Skeletal muscle satellite cell (primary cell): ENCODE results near the gene MCAT.

Source experiments
- H3K27me3 ChIP-seq: 2 replicates; pipeline ENCODE4 v1.7.0; 2013; ENCODE audit warnings: low read length; ENCODE audit not compliant: control insufficient read depth, insufficient read depth
- H3K36me3 ChIP-seq: 2 replicates; pipeline ENCODE4 v1.7.0; 2013; ENCODE audit warnings: mild to moderate bottlenecking, control low read depth, low read length; ENCODE audit not compliant: insufficient read depth
- H3K4me1 ChIP-seq: 2 replicates; pipeline ENCODE4 v1.7.0; 2013; ENCODE audit warnings: low read length; ENCODE audit not compliant: control insufficient read depth, insufficient read depth
- H3K4me2 ChIP-seq: 2 replicates; pipeline ENCODE4 v1.7.0; 2013; ENCODE audit warnings: mild to moderate bottlenecking, low read length
- H3K4me3 ChIP-seq: 2 replicates; pipeline ENCODE4 v1.7.0; 2013; ENCODE audit warnings: low read length
- H3K9ac ChIP-seq: 2 replicates; pipeline ENCODE4 v1.7.0; 2013; ENCODE audit warnings: mild to moderate bottlenecking, low read depth, low read length, moderate library complexity
- H3K9me3 ChIP-seq: replicated peaks from 2 replicates; pipeline ENCODE4 v1.7.0; 2013; ENCODE audit warnings: mild to moderate bottlenecking, control low read depth, low read length

MCAT gene

DNA sequence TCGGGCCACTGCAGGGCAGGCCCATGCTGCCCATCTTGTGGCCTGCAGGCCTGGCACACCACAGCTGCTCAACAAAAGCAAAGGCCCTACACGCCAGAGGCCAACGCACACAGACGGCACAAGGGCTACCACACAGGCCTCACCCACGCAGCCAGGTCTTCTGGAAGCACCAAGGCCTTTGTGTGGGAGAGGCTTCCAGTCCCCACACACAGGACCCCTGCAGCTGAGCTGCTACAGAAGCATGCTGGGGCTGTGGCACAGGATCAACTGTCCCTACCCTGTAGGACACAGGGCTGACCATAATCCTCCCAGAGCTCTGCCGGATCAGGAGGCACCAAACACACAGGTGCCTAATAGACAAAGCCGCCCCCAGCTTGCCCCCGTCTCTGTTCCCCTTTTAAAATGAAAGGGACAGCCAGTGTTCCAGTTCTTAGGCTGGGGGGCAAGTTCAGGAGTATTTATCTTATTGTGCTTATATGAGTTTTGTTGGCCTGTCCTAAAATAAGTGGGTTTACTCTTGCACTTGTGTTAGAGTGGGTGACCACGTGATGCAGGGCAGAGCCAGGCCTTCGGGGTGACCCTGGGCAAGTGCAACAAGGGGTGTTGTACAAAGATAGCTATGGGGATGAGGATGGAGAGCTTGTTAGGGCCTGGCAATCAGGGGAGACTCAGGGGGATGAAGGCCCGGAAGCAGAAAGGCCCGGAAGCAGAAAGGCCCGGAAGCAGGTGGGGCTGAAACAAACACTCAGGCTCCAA is 38.3 kb upstream of the MCAT start:
- H3K4me1 ChIP-seq, result peaks cover 18% of the 10 kb centered on the region
- H3K27me3 ChIP-seq, result no peaks in the 10 kb centered on the region
- H3K9me3 ChIP-seq, result no peaks in the 10 kb centered on the region
- no peak overlapping the region for H3K4me3 ChIP-seq
- H3K36me3 ChIP-seq, result peaks cover 24% of the 10 kb centered on the region
- no peak overlapping the region for H3K4me2 ChIP-seq
- H3K9ac ChIP-seq, result no peak overlapping the region

DNA sequence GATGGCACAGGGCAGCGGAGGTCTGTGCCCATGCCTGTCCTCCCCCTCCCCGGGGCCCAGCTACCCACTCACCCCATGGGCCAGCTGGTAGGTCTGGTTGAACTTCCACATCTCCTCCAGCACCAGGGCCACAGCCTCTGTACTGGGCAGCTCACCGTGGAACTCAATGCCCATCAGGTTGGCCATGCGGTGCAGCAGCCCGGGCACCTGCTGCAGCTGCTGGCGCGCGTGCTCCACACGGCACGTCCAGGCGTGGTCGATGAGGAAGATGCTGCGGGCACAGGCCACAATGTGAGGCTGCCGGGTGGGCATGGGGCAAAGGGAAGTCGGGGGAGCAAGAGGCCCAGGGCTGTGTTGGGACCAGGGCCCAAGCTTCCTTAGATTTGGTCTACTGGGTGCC is 37.5 kb upstream of the MCAT start:
- Histone ChIP-seq H3K9me3 (no peaks in the 10 kb centered on the region), H3K9ac (no peak overlapping the region), H3K4me1 (peaks cover 14% of the 10 kb centered on the region), H3K27me3 (no peaks in the 10 kb centered on the region), H3K4me2 (no peak overlapping the region), H3K4me3 (no peak overlapping the region), H3K36me3 (peaks cover 24% of the 10 kb centered on the region)

DNA sequence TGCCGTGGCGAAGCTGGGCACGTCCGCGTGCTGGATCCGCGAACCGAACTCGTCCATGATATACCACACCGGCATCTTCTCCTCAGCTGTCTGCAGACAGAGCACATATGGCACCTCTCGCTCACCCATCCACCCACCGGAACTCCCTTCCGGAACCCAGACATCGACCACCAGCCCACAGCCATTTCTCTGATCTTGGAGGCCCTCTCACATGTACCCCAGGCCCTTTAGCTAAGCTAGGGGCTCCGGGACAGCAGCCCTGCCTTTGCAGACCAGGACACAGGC is 36.7 kb upstream of the MCAT start:
- H3K36me3 ChIP-seq, result peaks cover 27% of the 10 kb centered on the region
- H3K9me3 ChIP-seq, result no peaks in the 10 kb centered on the region
- no peak overlapping the region for H3K9ac ChIP-seq
- H3K4me1 ChIP-seq, result peaks cover 9% of the 10 kb centered on the region
- H3K4me3 ChIP-seq, result no peak overlapping the region
- no peak overlapping the region for H3K4me2 ChIP-seq
- no peaks in the 10 kb centered on the region for H3K27me3 ChIP-seq

DNA sequence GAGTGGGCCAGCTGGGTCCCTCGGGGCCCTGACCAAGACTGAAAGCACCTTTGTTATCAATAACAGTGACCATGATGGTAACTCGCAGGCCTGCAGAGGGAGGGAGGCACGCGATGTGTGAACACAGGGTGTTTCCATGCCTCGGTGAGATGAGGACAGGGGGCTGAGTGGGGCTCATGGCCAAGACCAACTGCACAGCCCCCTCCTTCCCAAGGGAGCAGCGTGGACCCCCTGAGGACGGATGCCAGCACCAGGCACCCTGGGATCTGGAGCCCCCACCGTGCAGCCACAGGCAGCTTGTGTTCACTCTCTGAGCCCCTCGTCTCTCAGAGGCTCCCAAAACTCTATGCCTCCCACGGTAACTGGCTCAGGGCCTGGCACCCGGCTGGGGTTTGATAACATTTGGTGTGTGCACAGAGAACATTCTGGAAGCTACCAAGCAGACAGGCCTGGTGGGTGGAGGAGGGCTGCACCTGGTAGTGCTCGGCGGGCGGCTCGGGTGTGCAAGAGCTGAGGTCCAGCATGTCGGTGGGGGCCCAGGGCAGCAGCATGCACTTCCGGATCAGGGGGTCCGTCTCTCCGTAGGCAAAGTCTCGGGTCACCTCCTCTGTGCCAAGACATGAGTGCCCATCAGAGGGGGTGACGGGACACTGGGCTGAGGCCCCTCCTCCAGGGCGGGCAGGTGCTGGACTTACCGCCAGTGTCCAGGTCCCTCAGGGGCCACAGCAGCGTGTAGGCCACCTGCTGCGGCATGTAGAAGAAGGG is 36.1 kb upstream of the MCAT start:
- no peak overlapping the region for H3K4me3 ChIP-seq
- H3K9me3 ChIP-seq, result no peaks in the 10 kb centered on the region
- no peak overlapping the region for H3K9ac ChIP-seq
- peaks cover 27% of the 10 kb centered on the region for H3K36me3 ChIP-seq
- peaks cover 9% of the 10 kb centered on the region for H3K4me1 ChIP-seq
- H3K27me3 ChIP-seq, result no peaks in the 10 kb centered on the region
- H3K4me2 ChIP-seq, result no peak overlapping the region

DNA sequence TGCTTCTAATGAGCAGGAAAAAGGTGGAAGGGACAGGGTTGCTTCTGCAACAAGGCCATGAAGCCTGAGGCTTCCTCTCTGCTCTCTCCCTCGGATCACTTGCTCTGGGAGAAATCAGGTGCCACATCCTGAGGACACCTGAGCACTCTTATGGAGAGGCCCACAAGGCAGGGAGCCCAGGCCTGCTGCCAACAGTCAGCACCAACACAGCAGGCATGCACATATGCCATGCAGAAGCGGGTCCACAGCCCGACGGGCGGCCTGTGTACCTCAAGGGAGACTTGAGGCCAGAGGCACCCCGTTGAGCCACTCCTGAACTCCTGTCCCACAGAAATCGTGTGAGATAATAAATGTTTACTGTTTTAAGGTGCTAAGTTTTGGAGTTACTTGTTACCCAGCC is 34.3 kb upstream of the MCAT start:
- no peaks in the 10 kb centered on the region for H3K27me3 ChIP-seq
- no peak overlapping the region for H3K4me2 ChIP-seq
- peaks cover 34% of the 10 kb centered on the region for H3K36me3 ChIP-seq
- no peak overlapping the region for H3K9ac ChIP-seq
- no peaks in the 10 kb centered on the region for H3K9me3 ChIP-seq
- H3K4me1 ChIP-seq, result no peaks in the 10 kb centered on the region
- no peak overlapping the region for H3K4me3 ChIP-seq

DNA sequence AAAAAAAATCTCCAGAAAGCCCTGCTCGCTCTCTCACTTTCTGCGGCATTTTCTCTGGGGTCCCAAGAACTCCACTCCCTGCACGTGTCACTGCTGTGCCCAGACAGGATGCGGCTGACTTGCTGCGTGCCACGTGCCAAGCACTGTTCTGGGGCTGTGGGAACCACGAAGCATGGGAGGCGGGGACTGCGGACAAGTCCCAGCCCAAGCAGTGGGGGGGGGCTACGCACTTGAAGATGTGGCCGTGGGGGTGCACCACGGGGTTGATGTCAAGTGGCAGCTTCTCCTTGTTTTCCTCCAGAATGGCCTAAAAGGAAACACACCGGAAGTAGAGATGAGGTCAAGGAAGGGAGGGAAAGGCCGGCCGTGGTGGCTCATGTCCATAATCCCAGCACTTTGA is 32.9 kb upstream of the MCAT start:
- Histone ChIP-seq H3K9me3 (no peaks in the 10 kb centered on the region), H3K4me3 (no peak overlapping the region), H3K27me3 (no peaks in the 10 kb centered on the region), H3K4me1 (no peaks in the 10 kb centered on the region), H3K36me3 (peaks cover 43% of the 10 kb centered on the region), H3K9ac (no peak overlapping the region), H3K4me2 (no peak overlapping the region)

DNA sequence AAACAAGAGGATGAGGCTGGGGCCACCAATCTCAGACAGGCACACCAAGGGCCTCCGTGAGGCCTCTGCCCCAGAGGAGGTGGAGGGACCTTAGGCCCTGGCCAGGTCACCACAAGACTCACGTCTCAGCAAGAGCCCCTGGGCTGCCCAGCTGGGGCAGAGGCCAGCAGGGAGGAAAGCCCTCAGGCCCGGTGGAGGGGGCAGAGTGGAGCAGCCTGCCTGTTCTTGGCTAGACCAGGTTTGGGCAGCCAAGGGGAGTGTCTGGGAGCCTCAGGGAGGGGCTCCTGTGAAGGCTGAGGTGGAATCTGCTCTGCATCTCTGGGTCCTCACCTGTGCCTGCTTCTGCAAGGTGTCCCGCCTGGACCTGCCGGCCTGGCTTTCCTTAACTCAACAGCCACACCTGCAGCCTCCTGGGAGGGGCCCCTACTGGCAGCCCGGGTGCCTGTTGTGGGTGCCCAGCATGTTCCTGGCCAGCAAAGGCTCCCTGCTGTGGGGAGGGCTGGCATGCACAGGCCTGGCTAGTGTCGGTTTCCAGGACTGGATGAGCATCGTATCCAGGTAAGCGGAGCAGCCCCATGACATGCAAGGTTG is 31.8 kb upstream of the MCAT start:
- Histone ChIP-seq H3K36me3 (peaks cover 44% of the 10 kb centered on the region), H3K27me3 (no peaks in the 10 kb centered on the region), H3K9ac (no peak overlapping the region), H3K4me1 (no peaks in the 10 kb centered on the region), H3K9me3 (no peaks in the 10 kb centered on the region), H3K4me3 (no peak overlapping the region), H3K4me2 (no peak overlapping the region)

DNA sequence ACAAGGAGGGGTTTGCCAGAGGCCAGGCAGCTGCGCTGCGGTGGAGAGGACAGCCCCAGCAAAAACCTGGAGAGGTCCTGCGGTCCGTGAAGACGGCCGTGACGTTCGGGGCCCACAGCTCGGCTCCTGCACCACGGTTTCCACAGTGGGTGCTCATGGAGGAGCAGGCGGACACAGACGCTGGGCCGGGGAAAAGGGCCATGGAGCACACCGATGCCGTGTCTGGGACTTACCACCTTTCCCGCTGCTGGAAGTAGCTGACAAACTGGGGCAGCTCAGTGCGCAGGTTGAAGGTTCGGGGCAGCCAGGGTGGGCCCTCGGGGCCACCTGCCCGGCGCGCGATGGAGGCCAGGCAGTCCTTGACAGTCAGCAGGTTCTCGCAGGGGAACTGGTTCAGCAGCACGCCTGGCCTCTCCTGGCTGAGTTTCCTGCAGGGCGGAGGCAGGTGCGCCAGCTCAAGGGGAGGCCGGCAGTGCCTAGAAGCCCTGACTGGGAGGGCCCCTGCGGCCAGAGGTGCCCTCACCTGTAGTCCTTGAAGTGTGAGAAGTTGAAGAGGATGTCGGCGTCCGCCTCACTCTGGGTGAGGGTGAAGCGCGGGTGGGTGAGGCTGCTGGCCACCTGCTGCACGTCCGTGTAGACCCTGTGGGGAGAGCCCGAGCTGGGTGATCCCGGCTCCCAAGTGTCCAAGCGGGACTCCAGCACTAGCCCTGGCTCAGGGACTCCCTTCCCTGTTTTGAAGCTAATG is 30.9 kb upstream of the MCAT start:
- Histone ChIP-seq H3K9ac (no peak overlapping the region), H3K36me3 (peaks cover 38% of the 10 kb centered on the region), H3K27me3 (no peaks in the 10 kb centered on the region)

DNA sequence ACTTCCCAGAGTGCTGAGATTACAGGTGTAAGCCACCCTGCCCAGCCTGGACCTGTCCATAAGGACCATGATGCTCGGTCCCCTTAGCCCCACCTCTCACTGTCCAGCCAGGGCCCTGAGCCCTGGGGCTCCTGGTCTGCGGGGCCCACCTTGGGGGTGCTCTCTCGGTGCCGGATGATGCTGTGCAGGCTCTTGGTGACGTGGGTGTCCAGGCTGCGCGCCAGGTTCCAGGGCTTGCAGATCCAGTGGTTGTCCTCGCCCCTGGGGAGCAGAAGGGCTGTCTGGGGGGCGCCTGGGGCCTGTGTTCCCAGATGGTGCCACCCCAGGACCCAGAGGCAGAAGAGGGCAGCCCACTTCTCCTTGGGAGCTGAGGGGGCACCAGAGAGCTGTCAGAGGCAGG is 30.4 kb upstream of the MCAT start:
- Histone ChIP-seq H3K36me3 (peaks cover 33% of the 10 kb centered on the region), H3K9me3 (no peaks in the 10 kb centered on the region)

More for the DNA sequence above, 30.9 kb upstream of the MCAT start:
- H3K4me2 ChIP-seq, result no peak overlapping the region
- no peak overlapping the region for H3K4me3 ChIP-seq
- no peaks in the 10 kb centered on the region for H3K4me1 ChIP-seq
- H3K9me3 ChIP-seq, result no peaks in the 10 kb centered on the region

DNA sequence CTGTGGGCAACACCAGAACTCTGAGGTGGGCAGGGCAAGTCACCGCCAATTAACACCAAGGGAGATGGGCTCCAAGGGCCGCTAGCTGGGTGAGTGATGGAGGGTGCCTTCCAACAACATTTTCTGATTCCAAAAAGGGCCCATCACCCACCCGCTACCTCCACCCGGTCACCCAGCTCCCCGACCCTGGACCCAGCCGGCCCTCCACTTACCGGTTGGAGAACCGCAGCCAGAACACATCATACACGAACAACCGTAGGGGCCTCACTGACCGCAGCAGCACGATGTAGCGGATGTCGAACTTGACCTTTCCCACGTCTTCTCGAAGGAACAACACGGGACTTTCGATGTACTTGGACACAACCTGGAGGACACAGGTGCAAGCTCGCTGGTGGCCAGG is 29.0 kb upstream of the MCAT start:
- Histone ChIP-seq H3K27me3 (no peaks in the 10 kb centered on the region), H3K9me3 (no peaks in the 10 kb centered on the region), H3K36me3 (peaks cover 33% of the 10 kb centered on the region), H3K4me1 (no peaks in the 10 kb centered on the region), H3K9ac (no peak overlapping the region), H3K4me2 (no peak overlapping the region), H3K4me3 (no peak overlapping the region)

More for the DNA sequence above, 30.4 kb upstream of the MCAT start:
- Histone ChIP-seq H3K4me2 (no peak overlapping the region), H3K27me3 (no peaks in the 10 kb centered on the region), H3K9ac (no peak overlapping the region), H3K4me3 (no peak overlapping the region), H3K4me1 (no peaks in the 10 kb centered on the region)

DNA sequence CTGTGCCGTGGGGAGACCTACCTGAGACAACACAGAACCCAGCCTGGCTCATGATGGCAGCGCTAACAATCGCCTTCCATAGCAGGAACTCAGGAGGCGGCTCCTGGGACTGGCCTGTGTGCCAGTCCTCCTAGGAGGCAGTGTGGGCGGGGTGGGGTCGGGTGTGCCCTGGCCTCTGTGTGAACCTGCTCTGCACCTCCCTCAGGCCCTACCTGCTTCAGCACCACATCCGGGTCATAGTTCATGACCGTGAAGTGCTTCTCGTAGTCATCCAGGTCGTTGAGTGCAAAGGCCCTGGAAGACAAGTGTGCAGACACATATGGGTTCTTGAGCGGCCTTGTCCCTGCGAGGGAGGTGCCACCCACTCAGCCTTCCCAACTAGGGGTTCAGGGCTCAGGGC is 28.4 kb upstream of the MCAT start:
- no peaks in the 10 kb centered on the region for H3K27me3 ChIP-seq
- no peak overlapping the region for H3K4me3 ChIP-seq
- no peaks in the 10 kb centered on the region for H3K9me3 ChIP-seq
- no peaks in the 10 kb centered on the region for H3K4me1 ChIP-seq
- H3K4me2 ChIP-seq, result no peak overlapping the region
- peaks cover 33% of the 10 kb centered on the region for H3K36me3 ChIP-seq
- no peak overlapping the region for H3K9ac ChIP-seq
